Heart left ventricle (tissue), 16 donors: Measurements from ENCODE around the gene HIGD1C. TPM values are rescaled to one million over a fixed set of nuclear protein-coding genes. Genes with fewer than 3 reads are reported as not detected.

Experiments used
- ATAC-seq, 4 donors: fragments of 200-7000 bp; cut with Tn5 transposase; one replicate each; pipeline ENCODE4 v1.9.1; 2020 to 2022; ENCODE audit warnings: moderate library complexity in 4 of 4, mild to moderate bottlenecking in 3 of 4, moderate number of reproducible peaks in 1 of 4
- DNase-seq, 5 donors: peaks; one replicate each; pipeline ENCODE4 v3.0.0-alpha.2; 2020
- H3K27ac ChIP-seq, 12 donors: fragments of 200-600 bp; sonication (generic) in 4 of 12; one replicate each; pipeline versions ENCODE4 v1.5.0 to v1.8.0; 2016 to 2022; ENCODE audit warnings: mild to moderate bottlenecking in 2 of 12
- H3K27me3 ChIP-seq, 9 donors: fragments of 200-600 bp; sonication (generic) in 2 of 9; one replicate each; pipeline versions ENCODE4 v1.5.1 to v1.8.0; 2016 to 2022; ENCODE audit warnings: mild to moderate bottlenecking in 3 of 9
- H3K36me3 ChIP-seq, 9 donors: fragments of 200-600 bp; sonication (generic) in 2 of 9; one replicate each; pipeline versions ENCODE4 v1.5.0 to v1.8.0; 2018 to 2022; ENCODE audit warnings: mild to moderate bottlenecking in 2 of 9
- H3K4me1 ChIP-seq, 12 donors: fragments of 200-600 bp; sonication (generic) in 4 of 12; one replicate each; pipeline versions ENCODE4 v1.5.0 to v1.8.0; 2016 to 2022; ENCODE audit warnings: mild to moderate bottlenecking in 3 of 12
- H3K4me3 ChIP-seq, 12 donors: fragments of 200-600 bp; sonication (generic) in 4 of 12; one replicate each; pipeline versions ENCODE4 v1.5.0 to v1.8.0; 2017 to 2022; ENCODE audit warnings: mild to moderate bottlenecking in 9 of 12, moderate library complexity in 4 of 12
- H3K9me3 ChIP-seq, 12 donors: fragments of 200-600 bp; sonication (generic) in 4 of 12; one replicate each; pipeline versions ENCODE4 v1.5.0 to v1.8.0; 2016 to 2022; ENCODE audit warnings: mild to moderate bottlenecking in 1 of 12
- POLR2A ChIP-seq, 2 donors: fragments of 450-650 bp; IDR thresholded peaks; one replicate each; pipeline ENCODE4 v1.6.1; 2017; ENCODE audit warnings: antibody characterized with exemption in 2 of 2, mild to moderate bottlenecking in 2 of 2, moderate library complexity in 2 of 2
- WGBS, 4 donors: extraction: QIAGEN DNeasy Blood & Tissue Kit in 2 of 4; methylation state at CpG; one replicate each; pipeline versions ENCODE4 v1.1.5 to v1.1.7; 2013 to 2018; 5-methylcytosine and 5-hydroxymethylcytosine counted together
- intact Hi-C, 10 donors: fragments of 100-400 bp; cut with DNase I; formaldehyde crosslinking; loops; one replicate each; pipeline versions ENCODE4 v1.11.1 to v1.14.2; 2022
- polyA plus RNA-seq, 2 donors: library from polyadenylated mRNA; stranded (reverse); fragments of 200-250 nt; gene quantifications; one replicate each; pipeline ENCODE4 v1.2.3, GENCODE V29; 2013
- total RNA-seq, 9 donors: library from RNA; depleted of rRNA in 2 of 9; stranded (reverse); fragments of >200 nt in 2 of 9; fragmentation: NEBNext Ultra II Directional in 3 of 9; extraction: Animal tissue kit (Norgen Biotek cat#: 25700) in 3 of 9; gene quantifications; one replicate each; pipeline versions ENCODE4 v1.1.0 to v1.2.4, GENCODE V29; 2016 to 2023
- TF ChIP-seq, protein P1 (sequence below), 12 donors: fragments of 200-600 bp; sonication (generic) in 4 of 12; IDR thresholded peaks; one replicate each; pipeline versions ENCODE4 v1.5.0 to v1.8.0; 2018 to 2022; ENCODE audit warnings: antibody characterized with exemption in 12 of 12, mild to moderate bottlenecking in 5 of 12
- donor health status: ischemic (EF 13 %, LVEDD 7.1; RV severe dilation, severe dysfunction).
- donor health status: healthy with polysubstance abuse.
- donor health status: DM: no; HTN: yes; CAD: no.
- donor health status: DM: no; HTN: no; CAD: no.
- donor health status: ischemic (EF 25% LVEDD 6.9; RV normal size, moderate dysfunction).
- donor health status: ischemic (EF 25% LVEDD 5.7; RV mildly dilated, moderate dysfunction).
- donor health status: healthy.
- donor health status: DM: yes; HTN: yes; CAD: no.
- donor health status: ischemic (EF 35%, LVEDD 5.7; RV mildly dilated, moderate dysfunction).
- donor health status: nonischemic (EF 11% LVEDD 7.7; RV severe dilation, severe dysfunction).
- donor health status: DM: yes; HTN: yes; CAD: no.
- donor health status: PGD.
- donor health status: ischemic (EF 29% LVEDD 5.4; RV normal size, mild dysfunction).
- donor health status: nonischemic (EF 23%, LVEDD 6.1; RV moderate dilation, normal function).

The HIGD1C gene
- total and polyA plus RNA-seq, 11 donors, result not detected

GRCh38 chr12:50933459-50934124 is 18.8 kb upstream of the HIGD1C start:
- 94 to 100% (median 95%) methylated on average over 2 of the region's 2 CpGs for WGBS, 4 donors
- no peak for TF ChIP-seq POLR2A (IDR thresholded peaks at IDR 0.05)
- TF ChIP-seq, protein P1, sequence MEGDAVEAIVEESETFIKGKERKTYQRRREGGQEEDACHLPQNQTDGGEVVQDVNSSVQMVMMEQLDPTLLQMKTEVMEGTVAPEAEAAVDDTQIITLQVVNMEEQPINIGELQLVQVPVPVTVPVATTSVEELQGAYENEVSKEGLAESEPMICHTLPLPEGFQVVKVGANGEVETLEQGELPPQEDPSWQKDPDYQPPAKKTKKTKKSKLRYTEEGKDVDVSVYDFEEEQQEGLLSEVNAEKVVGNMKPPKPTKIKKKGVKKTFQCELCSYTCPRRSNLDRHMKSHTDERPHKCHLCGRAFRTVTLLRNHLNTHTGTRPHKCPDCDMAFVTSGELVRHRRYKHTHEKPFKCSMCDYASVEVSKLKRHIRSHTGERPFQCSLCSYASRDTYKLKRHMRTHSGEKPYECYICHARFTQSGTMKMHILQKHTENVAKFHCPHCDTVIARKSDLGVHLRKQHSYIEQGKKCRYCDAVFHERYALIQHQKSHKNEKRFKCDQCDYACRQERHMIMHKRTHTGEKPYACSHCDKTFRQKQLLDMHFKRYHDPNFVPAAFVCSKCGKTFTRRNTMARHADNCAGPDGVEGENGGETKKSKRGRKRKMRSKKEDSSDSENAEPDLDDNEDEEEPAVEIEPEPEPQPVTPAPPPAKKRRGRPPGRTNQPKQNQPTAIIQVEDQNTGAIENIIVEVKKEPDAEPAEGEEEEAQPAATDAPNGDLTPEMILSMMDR (IDR thresholded peaks at IDR 0.05), result no peak
- DNase-seq (no peak), ATAC-seq (peak in 2 of 4 donors; percentile 5 to 31)
- intact Hi-C loops, result loop anchor here in 1 of 10 donors (10.0 kb wide), 1 partner anchor 81 kb away; no protein-coding TSS in a partner anchor
- Histone ChIP-seq H3K4me1 (peaks cover 0 to 59% (median 27%) of the 10 kb centered on the region in 12 donors), H3K4me3 (no peak overlapping the region), H3K27me3 (no peaks in the 10 kb centered on the region), H3K27ac (peak overlapping the region in 8 of 12 donors; percentile 1 to 82 (median 62)), H3K9me3 (peaks cover 0 to 5% (median 0%) of the 10 kb centered on the region in 12 donors), H3K36me3 (peaks cover 0 to 41% (median 31%) of the 10 kb centered on the region in 9 donors)

DNA sequence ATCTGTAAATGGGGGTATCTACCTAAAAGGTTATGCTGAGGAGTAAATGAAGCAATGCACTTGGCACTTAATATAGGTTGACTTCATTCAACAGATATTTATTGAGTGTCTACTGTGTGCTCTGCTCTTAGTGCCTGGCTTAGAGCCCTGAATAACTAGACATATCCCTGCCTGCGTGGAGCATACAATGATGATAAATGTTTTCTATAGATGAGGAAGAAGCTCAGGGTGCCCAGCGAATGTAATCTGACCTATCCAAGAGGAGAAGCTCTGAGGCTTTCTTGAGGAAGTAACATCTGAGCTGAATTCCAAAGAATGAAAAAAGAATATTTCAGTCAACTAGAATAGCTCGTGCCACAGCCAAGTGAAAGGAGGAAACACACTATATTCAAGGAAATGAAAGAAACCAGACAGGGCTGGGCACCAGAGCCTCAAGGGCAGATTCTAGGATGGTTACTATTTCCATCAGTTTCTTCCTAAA is 17.9 kb upstream of the HIGD1C start:
- WGBS, 4 donors, result 41 to 63% (median 58%) methylated on average over 3 of the region's 3 CpGs
- no peaks in the 10 kb centered on the region for H3K27me3 ChIP-seq
- peaks cover 0 to 5% (median 0%) of the 10 kb centered on the region in 12 donors for H3K9me3 ChIP-seq
- H3K4me1 ChIP-seq, result peaks cover 0 to 52% (median 23%) of the 10 kb centered on the region in 12 donors
- ATAC-seq, result peak in 3 of 4 donors; percentile 50 to 61 (median 58)
- peak overlapping the region in 4 of 12 donors; percentile 6 to 26 (median 18) for H3K4me3 ChIP-seq
- no peak for TF ChIP-seq POLR2A (IDR thresholded peaks at IDR 0.05)
- TF ChIP-seq, protein P1 (IDR thresholded peaks at IDR 0.05), result no peak
- peaks cover 0 to 38% (median 30%) of the 10 kb centered on the region in 9 donors for H3K36me3 ChIP-seq
- peak overlapping the region; percentile 1 to 82 (median 62) for H3K27ac ChIP-seq
- intact Hi-C loops, result loop anchor here in 1 of 10 donors (10.0 kb wide), 1 partner anchor 80 kb away; no protein-coding TSS in a partner anchor
- DNase-seq, result no peak

- TF ChIP-seq, protein P1 (IDR thresholded peaks at IDR 0.05), result no peak
- no peak for TF ChIP-seq POLR2A (IDR thresholded peaks at IDR 0.05)
- intact Hi-C loops, result loop anchor here in 1 of 10 donors (10.0 kb wide), 1 partner anchor 80 kb away; no protein-coding TSS in a partner anchor
- Histone ChIP-seq H3K27ac (peak overlapping the region; percentile 1 to 82 (median 62)), H3K4me3 (peak overlapping the region in 3 of 12 donors; percentile 6 to 26 (median 25)), H3K4me1 (peaks cover 0 to 48% (median 21%) of the 10 kb centered on the region in 12 donors), H3K27me3 (no peaks in the 10 kb centered on the region), H3K9me3 (peaks cover 0 to 5% (median 0%) of the 10 kb centered on the region in 12 donors), H3K36me3 (peaks cover 0 to 31% (median 24%) of the 10 kb centered on the region in 9 donors)
- 44 to 59% (median 51%) methylated on average over 6 of the region's 6 CpGs for WGBS, 4 donors
- DNase-seq (no peak), ATAC-seq (peak; percentile 28 to 74 (median 44))
Measured at GRCh38 chr12:50934981-50935807, 17.1 kb upstream of the HIGD1C start.
